Prostate gland (tissue), 2 donors: ENCODE results near the gene CDIPT.

Experiments used
- CTCF ChIP-seq, 4 experiments: fragments of 200-600 bp in 2 of 4; fragments of 450-650 bp in 2 of 4; sonication (generic) in 2 of 4; IDR thresholded peaks; 1 replicate in 3 of 4; 2 replicates in 1 of 4; pipeline ENCODE4 v1.5.1; 2016 to 2019; ENCODE audit warnings: antibody characterized with exemption in 4 of 4, mild to moderate bottlenecking in 2 of 4, moderate library complexity in 2 of 4
- POLR2A ChIP-seq: fragments of 450-650 bp; IDR thresholded peaks from one replicate; pipeline ENCODE4 v1.6.1; 2016; ENCODE audit warnings: antibody characterized with exemption, mild to moderate bottlenecking
- POLR2AphosphoS5 ChIP-seq: sonication (generic); formaldehyde crosslinking; IDR thresholded peaks from one replicate; pipeline ENCODE4 v1.6.1; 2017; ENCODE audit warnings: antibody characterized with exemption

- TF ChIP-seq POLR2A (no peak), POLR2AphosphoS5 (no peak), CTCF (IDR thresholded peaks at IDR 0.05) (no peak)
Observed at GRCh38 chr16:29878172-29878571, 15.1 kb upstream of the CDIPT start.
